ENCODE measurements around the gene FGF14.

FGF14 gene

DNA sequence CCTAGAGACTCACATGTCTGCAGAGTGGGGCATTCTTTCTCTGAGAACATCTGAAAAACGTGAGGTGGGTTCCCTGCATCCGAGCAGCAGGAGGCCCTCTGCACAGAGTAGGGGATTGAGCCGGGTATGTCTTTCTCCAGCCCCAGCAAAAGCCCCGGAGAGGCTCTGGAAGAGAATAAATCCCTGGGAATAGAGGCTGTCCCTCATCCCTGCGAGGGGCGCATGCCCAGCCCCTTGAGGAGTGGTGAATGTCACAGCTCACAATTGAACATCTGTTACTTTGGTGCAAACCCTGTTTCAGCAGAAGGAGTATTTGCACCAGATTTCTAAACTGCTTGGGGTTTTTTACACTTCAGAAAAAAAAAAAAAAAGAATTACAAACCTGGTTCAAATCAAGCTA lies 164.6 kb downstream of the FGF14 start:
- DNase-seq: no peak

DNA sequence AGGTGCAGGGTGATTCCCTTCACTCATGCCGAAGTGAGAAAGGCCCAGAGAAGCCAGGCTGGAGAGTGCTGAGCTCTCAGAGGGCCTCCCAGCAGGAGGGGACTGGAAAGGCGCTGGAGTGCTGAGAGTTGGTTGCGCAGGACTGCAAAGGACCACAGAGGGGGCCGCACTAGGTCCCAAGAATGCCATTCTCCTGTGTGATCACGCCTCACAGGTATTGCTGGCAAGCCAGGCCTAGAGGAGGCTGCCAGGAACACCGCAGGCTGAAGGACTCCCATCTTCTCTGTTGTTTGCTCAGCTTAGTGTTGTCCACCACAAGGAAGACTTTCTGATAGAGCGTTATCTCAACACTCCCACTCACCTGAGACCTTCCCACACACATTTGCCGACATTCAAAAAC lies 165.0 kb downstream of the FGF14 start:
- no peak for DNase-seq

DNA sequence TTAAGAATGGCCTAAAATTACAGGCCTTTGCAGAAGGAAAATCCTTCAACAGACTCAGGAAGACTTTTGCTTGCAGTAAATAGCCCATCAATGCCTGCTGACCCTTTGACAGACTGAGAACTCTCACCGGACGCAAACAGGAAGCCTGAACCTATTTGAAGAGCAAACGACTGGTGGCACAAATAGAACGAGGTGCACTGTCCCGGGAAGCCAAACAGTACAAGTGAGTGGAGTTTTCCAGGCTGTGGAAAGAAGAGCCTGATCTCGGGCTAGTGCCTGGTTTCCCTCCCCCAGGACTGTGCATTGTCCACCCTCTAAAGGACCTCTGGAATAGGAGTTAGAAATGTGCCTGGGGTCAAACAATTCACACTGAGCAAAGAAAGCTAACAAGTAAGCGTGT lies 165.5 kb downstream of the FGF14 start:
- no peak for DNase-seq

DNA sequence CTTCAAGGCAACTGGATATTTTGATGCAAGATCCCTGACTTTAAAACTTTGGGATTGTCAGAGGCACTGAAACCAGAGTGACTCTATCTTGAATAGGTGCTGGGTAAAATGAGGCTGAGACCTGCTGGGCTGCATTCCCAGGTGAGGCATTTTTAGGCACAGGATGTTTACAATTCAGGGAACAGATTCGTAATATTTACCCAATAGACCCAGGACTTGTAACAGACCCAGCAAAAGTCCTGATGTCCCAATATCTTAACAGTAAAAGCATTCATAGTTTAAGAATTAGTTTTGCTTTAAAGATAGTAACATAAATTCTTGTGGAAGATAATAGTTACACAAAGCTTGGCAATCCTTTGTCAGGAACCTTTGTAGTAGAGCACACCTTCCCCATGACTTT lies 166.2 kb downstream of the FGF14 start:
- DNase-seq: no peak

DNA sequence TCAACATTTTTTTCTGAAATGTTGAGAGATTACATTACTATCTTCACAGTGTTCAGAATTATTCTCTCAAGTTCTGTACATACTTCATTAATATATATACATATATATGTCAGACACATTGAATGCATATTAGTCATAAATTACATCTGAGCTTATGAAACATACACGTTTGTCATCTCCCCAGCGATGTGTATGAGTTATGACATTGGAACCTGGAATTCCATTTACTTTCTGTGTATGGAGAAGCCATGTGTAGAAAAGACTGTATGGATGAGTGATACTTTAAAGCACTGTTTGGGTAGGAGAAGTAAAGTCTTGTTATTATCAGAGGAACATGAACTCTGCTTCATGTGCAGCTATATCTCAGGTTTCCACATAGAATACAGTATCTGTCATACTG lies 167.2 kb downstream of the FGF14 start:
- no peak for DNase-seq

DNA sequence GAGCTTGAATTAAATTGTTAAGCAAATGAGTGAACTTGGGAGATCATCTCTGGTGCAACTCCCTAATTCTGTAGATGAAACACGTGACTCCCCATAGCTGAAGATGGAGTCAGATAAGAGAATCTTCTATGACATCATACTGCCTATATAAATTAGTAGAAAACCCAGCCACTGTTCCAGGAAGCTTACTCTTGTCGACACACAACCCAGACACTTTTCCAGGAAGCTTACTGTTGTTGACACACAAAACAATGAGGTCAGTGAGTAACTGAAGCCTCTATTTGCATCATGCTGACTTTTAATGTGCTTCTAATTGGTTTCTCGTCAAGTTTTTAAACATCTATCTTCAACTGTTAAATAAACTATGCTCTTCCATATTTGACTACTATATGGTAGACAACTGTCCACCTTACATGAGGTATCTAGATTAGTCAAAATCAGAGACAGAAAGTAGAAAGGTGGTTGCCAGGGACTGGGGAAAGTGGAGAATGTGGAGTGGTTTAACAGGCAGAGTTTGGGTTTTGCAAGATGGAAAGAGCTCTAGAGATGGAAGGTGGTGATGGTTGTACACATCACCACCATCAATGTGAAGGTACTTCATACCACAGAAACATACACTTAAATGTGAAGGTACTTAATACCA lies 168.2 kb downstream of the FGF14 start:
- DNase-seq: no peak

DNA sequence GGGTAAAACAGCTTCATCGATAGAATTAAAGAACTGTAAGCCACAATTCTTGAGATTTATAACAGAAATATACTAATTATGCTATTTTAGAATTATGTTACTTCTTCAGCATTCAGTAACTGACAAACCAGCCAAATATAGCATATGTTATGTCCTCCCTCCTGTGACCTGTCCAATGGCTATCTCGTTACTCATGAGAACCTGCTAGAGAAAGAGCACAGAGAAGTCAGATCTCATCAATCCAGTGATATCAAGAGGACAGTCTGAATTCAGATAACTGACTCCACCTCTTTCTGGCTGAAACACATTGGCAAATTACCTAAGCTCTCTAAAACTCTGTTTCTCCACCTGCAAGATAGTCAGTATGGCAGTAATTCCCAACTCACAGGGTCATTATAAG lies 170.4 kb downstream of the FGF14 start:
- DNase-seq: no peak

DNA sequence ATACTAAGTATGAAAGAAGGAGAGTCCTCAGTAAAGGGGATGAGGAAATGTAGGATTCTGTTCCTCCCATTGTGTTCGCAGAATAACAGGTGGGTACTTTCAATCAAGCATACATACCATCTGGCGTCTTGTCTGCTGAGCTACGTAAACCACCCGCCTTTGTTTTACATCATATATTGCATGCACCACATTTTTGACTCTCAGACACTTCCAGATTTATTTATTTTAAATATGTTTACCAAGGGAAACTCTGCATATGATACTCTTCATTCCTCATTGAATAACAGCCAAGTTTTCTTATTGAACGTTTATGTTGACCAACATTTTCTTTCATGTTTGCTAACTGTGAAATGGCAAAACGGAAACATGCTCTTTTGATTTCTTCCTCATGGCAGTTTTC lies 174.1 kb downstream of the FGF14 start:
- DNase-seq: no peak

DNA sequence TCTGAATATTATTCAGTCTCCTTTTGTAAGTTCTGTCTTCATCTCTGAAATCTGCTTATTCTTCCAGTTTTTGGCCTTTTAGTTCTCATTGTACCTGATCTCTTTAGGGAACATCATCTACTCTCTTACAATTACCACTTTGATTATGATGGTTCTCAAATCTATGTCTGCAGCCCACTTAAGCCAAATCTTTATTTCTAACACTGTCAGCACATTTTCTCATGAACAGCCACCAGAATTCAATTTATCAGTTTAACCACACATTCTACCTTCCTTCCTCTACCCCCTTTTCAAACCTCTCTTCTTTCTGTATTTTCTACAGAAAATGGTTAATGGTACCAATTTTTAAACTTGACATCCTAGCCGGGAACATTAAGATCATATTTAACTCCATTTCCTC lies 175.3 kb downstream of the FGF14 start:
- DNase-seq: no peak

DNA sequence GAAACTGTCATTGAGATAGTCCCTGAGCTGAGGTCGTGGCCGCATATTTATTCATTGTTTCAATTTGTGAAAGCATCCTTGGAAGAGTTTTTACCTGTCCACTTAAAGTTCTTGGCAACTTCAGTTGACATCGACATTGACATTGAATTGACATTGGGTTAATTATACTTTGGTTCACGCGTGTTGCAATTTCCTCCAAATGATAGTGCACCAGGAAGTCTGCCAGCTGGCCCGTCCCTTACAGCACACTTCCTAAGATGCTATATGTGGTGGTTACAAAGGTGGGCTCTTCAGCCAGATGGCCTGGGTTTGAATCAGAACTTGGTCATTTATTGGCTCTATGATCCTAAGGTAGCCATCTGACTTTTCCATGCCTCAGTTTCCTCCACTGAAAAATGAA lies 176.0 kb downstream of the FGF14 start:
- DNase-seq: no peak

DNA sequence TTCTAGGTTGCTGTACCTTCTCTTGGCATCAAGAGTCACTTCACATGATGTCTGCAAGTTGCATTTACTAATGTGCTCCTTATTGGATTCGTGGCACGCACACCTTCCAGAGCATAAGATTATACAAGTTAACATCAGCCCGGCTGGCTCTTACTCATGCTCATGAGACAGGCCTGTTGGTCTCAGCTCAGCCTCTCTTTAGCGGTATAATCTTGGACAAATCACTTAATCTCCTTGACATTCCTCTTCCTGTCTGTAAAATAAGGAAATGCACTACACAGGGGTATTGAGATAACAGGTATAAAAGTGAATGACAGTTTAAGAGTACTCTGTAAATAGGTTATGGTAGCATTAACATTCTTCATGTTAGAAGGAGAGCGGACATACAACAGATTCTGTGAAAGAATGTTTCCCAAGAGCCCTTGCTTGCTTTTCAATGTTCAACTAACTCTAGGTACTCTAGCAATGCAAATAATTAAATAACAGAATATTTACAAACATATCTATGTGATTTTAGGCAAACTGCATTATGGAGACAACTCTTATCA lies 181.1 kb downstream of the FGF14 start:
- no peak for DNase-seq

DNA sequence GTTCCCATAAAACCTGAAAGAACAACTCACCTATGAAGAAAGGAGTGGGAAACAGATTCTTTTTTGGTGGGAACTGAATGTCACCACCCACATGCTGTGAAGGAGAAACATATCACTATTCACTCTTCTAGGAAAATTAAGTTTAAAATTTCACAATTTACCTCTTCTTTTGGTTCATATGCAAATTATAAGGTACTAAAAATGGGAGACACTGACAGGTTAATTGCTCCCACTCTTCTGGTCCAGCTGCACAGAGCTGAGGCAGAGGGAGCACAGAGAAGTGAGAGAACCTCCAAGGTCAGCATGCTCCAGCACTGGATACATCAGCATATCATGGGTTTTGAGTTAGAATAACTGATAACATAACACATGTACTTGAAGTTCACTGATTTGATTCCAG lies 186.9 kb downstream of the FGF14 start:
- DNase-seq: no peak

DNA sequence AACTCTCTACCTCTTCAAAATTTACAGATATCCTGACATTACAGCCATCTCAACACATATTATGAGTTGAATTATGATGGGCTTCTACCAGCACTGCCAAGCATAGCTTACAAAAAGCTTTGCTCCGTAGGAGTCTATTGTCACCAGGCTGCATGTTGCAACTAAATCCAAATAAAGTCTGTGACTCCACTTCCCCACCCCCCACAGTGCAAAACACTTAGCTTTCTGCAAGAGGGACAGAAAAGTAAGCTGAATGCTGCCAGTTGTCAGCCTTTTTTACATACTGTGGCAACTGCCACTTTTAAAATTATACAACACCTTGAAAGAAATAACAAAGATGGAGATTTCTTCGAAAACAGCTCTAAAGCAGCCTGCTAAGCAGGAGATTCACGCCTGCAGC lies 189.1 kb downstream of the FGF14 start:
- no peak for DNase-seq

DNA sequence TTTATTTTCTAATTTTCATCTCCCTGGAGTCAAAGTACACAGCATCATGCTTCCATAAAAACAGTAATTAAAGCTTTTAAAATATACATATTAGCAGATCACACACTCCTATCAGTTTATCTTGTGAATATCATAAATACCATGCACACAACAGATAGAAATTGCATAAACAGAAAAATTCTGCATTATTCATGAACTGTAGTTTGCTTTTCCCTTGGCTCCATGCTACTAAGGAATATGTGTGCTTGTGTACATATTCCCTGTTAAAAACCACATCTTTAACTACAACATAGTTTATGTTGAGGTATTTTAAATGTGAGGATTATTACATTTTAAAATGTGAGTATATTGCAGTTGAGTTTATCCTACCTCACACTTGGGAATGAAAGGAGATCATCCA lies 193.5 kb downstream of the FGF14 start:
- DNase-seq: no peak

DNA sequence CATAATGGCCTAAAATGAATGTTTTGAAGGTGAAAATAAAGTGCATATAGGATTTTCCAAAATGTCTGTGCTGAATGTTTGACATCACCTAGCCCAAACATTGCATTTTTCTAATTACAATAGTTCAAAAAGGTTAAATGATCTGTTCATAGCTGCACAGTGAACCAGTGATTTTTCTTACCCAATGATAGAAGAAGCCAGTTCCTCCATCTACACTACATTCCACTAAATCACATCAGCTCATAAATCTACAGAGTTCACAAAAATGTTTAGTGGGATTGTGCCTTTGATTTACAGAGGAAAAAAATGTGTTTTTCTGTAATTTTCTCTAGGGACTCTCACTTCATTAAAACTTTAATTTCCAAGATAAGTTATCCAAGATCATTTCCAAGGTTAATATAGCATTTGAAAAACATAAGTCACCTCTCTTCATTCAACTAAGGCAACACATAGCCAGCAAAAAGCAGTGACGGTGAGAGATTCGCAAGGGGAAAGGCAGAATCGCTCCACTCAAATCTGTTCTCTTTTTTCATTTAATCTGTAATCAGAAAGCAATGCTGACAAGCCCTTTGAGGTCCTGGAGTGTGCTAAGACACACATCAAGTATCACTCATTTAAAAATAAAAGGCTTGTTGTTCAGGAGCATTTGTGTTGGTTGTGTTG lies 194.0 kb downstream of the FGF14 start:
- no peak for DNase-seq

DNA sequence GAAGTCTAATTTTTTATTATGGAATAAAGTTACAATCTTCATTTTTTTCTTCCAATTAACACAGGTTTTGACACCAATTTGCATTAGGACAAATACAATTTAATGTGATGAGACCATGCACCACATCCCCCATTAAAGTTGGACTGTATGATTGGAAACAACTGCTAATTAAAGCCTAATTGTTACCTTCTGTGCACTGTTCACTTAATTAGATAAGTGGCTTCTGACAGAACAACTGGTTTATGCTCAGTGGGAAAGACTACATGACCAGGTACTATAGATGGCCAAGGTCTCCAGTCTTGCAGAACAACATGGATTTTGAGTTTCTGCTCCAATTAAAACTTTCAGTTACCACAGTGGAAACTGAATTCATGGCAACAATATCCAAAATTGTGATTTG lies 198.1 kb downstream of the FGF14 start:
- DNase-seq: no peak

DNA sequence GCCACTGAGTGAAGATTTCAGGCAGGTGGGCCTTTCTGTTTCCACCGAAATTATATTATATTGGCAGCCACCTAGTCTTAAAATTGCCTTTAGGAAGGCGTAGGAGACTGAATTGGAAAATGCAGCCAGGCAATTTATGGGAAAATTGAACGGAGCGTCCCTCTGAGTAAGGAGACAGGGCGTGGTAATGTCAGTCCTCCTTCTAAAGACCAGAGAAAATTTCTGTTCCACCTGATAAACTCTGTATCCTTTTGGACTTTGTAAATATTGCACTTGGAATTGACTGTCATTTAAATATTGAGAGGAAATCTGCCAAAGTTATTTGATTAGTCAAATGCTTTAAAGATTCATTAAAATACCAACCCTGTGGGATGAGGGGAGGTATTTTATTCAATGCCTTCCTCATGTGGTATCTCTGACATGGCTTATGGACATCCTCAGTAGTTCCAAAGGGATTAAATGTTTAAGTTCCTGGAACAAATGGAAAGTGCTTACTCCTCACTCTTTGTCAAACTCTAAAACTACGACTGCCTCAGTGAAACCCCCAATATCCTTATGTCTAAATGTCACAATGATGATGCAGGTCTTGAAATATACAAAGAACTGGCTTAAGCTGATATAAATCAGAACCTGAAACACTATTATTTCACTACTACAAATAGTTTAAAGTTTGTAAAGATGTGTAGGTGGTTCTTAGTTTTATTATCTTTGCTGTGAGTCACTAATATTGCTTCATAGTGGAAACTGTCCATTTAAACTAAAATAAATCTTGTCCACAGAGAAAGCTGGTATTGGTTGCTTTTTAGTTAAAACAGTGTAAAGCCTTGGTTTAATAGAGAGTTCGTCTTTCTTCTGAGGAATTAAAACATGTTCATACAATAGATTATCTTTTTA lies 203.2 kb downstream of the FGF14 start:
- no peak for DNase-seq

DNA sequence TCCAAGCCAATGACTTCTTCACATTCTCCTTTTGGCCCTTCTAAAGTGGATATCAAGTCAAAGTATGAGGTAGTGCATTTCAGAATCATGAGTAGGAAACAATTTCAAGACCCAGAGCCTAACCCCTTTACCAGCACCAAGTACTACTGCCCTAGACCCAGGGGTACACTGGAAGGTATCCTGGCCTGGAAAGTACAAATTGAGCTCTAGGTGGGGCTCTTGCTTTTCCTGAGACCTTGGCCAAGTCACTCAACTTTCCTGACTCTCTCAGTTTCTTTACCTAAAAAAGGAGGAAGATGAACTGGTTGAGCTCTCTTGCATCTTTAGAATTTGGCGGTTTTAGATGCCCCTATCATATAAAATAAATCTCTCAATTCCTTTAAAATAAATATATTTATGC lies 204.7 kb downstream of the FGF14 start:
- no peak for DNase-seq

DNA sequence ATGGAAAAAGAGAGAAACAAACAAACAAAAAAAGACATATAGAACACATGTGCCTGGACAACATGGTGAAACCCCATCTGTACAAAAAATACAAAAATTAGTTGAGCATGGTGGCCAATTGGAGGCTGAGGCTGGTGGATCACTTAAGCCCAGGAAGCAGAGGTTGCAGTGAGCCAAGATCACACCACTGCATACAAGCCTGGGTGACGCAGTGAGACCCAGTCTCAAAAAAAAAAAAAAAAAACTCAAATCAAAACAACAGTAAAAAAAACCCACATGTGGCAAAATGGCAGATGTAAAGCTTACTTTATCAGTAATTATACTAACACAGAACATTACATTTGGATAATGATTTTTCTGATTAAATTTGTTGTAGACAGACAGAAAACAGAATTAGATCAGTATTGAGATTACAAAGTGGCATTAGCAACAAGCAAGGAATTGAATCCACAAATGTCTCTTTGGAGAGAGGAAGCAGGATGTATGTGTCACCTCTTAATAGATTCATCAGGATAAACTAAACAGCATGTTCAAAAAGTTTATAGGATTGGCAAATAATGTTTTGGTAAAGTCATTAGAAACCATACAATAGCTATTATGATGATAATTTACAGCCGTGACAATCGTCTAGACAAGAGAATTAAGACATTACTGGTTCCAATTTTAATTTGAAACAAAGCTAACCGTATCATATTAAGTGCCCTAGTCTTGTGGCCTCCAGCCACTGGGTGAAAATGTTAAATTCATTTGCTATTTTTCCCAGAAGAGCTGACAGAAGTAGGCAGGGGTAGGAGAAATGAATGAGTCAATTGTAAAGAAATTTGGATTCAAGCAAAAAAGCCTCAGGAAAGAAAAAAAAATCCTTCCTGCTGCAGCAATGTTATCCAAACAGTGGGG lies 206.0 kb downstream of the FGF14 start:
- DNase-seq: no peak

DNA sequence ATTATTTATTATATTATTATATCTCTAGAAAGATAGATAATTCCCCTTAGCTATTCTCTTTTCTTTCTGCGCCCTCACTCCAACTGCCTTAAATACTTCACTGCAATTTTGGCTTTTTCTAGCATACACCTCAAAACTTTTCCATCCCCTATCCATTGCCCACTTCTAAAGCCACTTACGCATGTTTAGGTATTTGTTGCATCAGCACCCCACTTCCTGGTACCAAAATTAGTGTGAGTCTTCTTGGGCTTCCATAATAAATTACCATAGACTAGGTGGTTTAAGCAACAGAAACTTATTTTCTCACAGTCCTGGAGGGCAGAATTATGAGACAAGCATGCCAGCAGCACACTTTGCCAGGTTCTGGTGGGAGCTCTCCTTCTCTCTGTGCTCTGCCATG lies 209.0 kb downstream of the FGF14 start:
- no peak for DNase-seq

DNA sequence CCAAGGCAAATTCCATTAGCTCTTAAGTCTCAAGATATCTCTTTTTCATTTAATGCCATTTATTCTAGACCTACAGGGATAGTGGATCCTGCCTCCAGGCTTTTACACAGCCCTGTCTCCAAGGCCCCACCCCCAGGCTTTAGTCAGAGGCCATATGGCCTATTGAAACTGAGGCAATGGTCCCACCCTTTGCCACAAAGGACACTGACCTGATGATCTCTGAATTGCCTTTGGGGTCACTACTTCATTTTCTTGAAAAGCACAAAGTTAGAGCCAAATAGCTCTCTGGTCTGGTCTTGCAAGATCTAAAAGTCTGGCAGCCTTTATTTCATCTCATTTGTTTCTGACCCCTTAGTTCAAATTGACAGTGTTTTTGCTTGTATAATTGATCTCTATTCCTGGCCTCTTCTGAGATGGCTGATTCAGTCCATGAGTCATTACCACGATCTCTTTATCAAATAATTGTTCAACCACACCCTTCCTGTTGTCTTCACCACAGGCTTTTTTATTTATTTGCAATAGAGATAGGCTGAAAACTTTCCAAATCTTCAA lies 209.8 kb downstream of the FGF14 start:
- no peak for DNase-seq

DNA sequence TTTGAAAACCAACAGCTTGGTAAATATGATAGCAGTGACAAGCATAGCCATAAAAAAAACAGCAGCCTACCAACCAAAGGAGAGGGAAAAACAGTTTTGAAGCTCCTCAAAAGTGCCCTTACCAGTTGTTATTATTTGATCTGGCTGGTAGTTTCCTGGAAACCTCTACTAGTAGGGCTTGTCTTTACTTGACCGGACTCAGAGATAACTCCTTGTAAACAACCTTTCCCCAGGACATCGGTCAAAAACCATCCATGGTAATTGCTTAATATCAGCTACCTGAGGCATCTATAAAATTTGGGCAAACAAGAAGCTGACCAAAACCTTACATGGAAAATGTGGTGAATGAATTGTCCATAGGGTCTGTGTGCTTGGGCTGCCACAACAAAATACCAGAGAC lies 210.9 kb downstream of the FGF14 start:
- no peak for DNase-seq
